NCI-H1436 (cell line): ENCODE measurements around the gene PRKAG1.
"Not testable (repeated sequence)": the region's sequence is repeated elsewhere in the genome, so short reads cannot be mapped to it uniquely, and the experiment has no call there.

Source experiments
- DNase-seq: peaks from one replicate; lab custom pipeline; 2025; lab: John Stamatoyannopoulos, UW

PRKAG1 gene

GRCh38 chr12:49018261-49019119, at the start of gene PRKAG1:
TSS of gene PRKAG1 (minus strand) at chr12:49018776. CDS start at chr12:49018740, 36 bp downstream.
- DNase-seq: peak; percentile 95

GRCh38 chr12:49066120-49066519, 47.5 kb upstream of the PRKAG1 start:
- no peak for DNase-seq

DNA sequence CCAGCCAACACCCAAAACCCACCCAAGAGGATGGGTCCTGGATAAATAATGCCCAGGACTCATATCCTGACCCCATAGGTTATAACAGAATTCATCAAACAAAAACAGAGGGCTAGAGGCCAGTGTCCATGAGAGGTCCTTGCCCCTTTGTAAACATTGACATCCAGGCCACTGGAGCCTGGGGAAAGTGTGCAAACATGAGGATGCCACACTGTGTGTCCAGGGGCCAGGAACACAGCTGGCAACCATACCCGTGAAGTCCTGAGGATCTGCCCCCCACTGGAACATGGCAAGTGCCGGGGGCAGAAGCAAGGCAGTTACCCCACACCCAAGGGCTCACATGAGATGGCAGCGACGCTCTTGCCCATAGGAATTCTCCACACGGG, 46.2 kb upstream of the PRKAG1 start:
- no peak for DNase-seq

DNA sequence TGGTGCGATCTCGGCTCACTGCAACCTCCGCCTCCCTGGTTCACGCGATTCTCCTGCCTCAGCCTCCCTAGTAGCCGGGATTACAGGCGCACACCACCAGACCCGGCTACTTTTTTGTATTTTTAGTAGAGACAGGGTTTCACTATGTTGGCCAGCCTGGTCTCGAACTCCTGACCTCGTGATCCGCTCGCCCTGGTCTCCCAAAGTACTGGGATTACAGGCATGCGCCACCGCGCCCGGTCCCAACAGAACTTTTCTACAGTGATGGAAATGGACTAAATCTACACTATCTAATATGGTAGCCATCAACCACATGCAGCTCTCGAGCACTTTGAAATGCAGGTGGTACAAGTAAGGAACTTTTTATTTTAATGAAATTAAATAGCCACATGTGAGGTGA, 43.3 kb upstream of the PRKAG1 start:
- DNase-seq: not testable (repeated sequence)

- no peak for DNase-seq
These were observed 42.6 kb upstream of the PRKAG1 start for GRCh38 chr12:49061157-49061650.

- DNase-seq: peak; percentile 92
These were observed 41.9 kb upstream of the PRKAG1 start, which contains the start of gene KMT2D for GRCh38 chr12:49060237-49061156. TSS of gene KMT2D (minus strand) at chr12:49060794. CDS start at chr12:49055324, 5,470 bp downstream.

GRCh38 chr12:49059299-49060171, 41.0 kb upstream of the PRKAG1 start:
- no peak for DNase-seq

- DNase-seq: no peak
These were observed 40.4 kb upstream of the PRKAG1 start for GRCh38 chr12:49059045-49059298.

DNA sequence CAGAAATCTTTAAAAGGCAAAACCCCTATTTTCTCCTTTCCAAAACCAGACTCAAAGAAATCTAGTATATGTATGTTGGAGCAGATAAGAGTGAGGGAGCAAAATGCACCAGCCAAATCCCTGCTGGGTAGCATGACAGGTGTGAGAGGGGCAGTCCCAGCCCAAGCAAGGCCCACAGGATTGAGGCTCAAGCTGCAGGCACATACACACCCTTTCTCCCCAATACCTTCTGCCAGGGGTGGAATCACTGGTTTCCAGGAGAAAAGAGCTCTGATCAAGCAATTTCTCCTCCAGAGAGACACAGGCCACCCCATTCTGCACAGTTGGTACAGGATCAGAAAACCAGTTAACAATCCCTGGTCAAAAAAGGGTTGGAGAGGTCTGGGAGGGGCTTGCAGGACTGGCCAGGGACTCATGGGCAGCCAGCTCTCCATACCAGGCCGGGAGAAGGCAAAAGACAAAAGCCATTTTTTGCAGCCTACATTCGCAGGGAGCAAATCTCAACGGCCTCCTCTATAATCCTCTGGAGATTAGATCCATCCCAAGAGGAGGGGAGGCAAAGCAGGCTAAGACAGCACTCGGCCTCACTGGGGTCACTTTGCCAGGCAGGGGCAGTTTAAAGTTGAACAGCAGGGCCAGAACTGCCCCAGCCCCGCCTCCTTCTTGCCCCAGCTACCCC, 39.9 kb upstream of the PRKAG1 start:
- DNase-seq: no peak

- no peak for DNase-seq
These were observed 39.3 kb upstream of the PRKAG1 start for GRCh38 chr12:49057888-49058287.

DNA sequence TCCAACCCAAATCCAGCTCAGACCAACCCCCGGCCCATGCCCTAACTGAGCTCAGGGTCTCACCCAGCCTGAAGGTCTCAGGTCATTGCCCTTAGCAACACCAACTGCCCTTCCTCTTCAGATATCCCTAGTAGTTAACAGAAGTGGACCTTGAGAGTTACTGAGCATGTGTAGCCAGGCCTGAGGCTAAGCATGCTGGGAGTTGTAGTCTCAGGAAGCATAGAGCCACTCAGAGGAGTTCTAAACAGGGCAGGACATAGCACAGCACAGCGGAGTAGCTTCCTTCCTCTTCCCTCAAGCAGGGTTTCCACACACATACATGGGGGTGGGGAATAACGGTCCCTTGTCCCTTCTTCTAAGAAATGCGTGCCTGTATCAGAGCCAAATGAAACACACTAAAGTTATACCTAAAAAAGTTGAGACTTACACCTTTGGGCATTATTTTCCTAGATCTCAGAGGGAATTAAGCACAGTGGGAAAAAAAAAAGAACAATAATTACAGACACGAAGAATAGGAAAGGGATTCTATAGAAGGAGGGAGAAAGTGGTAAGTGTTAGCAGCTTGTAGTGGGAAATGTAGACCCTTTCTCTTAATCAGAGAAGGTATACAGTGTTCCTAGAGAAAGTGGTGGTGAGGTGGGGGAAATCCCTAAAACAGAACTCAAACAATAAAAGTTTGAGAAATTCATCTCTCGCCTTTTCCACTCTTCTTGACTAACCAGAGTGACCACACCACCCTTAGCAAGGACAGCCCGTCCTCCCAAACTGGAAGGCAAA, 37.6 kb upstream of the PRKAG1 start:
- no peak for DNase-seq

GRCh38 chr12:49055092-49055491, 36.5 kb upstream of the PRKAG1 start:
- no peak for DNase-seq

DNA sequence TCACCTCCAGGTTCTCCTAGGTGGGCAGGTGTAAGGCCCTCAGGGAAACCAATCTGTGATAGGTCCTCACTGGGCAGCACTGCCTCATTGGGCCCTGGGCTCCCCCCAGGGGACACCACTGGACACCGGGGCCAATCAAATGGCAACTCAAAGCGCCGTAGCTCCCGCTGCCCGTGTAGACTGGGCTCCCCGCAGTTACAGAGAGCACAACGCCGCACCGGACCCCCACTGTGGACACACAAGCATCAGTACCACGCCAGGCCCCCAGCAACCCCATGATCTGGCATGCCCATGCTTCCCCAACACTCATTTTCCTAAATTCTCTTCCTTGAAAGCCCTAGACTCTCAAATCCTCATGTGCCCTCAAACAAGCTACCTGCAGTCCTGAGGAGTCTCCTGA, 35.9 kb upstream of the PRKAG1 start:
- no peak for DNase-seq

GRCh38 chr12:49054096-49054495, 35.5 kb upstream of the PRKAG1 start:
- DNase-seq: no peak

- DNase-seq: no peak
These were observed 34.1 kb upstream of the PRKAG1 start for GRCh38 chr12:49052451-49053208.

DNA sequence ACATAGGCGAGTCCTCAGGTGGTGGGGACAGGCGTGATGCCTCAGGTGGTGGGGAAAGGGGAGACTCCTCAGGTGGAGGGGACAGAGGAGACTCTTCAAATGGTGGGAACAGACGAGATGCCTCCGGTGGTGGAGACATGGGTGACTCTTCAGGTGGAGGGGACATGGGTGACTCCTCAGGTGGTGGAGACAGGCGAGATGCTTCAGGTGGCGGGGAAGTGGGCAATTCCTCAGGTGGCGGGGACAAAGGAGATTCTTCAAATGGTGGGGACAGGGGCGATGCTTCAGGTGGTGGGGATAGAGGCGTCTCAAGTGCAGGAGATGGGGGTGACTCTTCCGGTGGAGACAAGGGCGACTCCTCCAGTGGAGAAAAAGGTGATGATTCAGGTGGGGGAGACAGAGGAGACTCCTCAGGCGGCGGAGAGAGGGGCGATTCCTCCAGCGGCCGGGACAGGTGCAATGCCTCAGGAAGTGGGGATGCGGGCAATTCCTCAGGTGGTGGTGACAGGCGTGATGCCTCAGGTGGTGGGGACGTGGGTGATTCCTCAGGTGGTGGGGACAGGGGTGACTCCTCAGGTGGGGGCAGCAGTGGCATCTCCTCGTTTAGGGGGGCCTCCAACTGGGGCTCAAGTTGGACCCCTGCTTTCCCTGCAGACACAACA, 33.3 kb upstream of the PRKAG1 start:
- no peak for DNase-seq

- no peak for DNase-seq
These were observed 32.8 kb upstream of the PRKAG1 start for GRCh38 chr12:49051373-49051764.

DNA sequence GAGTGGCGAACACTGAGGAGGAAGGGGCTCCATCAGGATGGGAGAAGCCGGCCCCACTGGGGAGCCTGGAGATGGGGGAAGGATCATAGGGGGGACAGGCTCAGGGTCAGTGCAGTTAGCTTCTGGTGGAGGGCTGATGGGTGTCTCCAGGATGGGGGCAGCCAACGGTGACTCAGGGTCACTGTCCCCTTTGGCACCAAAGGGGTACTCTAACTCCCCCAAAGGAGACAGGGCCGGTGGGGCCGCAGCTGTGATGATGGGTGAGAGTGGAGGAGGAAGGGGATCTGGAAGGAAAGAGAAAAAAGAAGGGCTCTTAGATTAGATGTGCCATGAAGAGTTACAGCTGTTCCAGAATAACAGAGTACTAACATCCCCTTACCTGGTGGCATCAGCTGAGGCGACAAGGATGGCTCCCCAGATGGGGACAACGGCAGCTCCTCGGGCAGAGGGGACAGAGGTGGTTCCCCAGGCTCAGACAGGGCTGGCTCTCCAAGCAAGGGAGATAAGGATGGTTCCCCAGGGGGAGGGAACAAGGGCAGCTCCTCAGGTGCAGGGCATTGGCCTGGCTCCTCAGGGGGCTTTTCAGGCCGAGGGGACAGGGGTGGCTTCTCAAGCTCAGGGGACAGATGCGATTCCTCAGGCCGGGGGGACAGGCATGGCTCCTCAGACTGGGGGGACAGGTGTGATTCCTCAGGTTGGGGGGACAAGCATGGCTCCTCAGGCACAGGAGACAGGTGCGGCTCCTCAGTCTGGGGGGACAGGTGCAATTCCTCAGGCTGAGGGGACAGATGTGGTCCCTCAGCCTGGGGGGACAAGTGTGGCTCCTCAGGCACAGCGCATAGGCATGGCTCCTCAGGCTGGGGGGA, 32.2 kb upstream of the PRKAG1 start:
- DNase-seq: no peak
